GM21526 (cell line): ENCODE measurements around the gene CMSS1.
A peak's percentile ranks its signal among the peaks of the same experiment; 100 is the strongest.

Source experiments
- ATAC-seq: cut with Tn5 transposase; IDR thresholded peaks from one replicate; pipeline ENCODE4 v1.9.1; 2021; ENCODE audit warnings: moderate library complexity; ENCODE audit not compliant: unreplicated experiment, low FRiP score

The CMSS1 gene

DNA sequence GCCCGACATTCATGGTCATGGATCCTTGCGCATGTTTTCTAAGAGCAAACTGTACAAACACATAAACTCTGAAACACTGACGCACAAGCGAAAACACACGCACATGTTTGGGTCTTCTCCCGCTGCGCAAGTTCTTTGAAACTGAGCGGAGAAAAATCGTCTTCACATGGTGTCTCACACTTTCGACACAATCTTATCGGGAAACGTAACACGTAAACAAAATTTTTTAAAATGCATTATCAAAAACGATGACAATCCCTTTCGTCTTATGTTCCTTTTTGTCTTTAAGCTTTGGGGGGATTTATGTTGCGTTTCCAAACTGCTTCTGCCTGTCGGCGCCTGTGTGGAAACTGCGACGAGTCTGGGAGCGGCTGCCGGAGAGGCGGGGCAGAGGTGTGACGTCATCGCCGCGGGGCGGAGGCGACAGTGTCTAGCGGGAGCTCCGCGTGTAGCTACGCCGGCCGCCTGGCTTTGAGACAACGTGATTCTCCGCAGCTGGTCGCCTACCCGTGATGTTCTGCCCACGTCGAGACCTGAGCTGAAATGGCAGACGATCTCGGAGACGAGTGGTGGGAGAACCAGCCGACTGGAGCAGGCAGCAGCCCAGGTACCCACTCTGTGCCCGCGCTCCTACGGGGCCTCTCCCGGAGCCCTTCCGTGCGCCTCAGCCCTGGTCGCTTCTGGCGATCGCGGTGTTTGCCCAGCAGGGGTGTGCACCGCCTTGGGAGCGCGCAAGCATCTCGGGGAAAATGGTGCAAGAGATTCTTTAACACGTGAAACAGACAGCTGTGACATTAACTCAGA is at the start of gene CMSS1:
CMSS1 (plus strand) TSS at position 426 of the 804 bp plus-strand sequence.
- ATAC-seq = peak; percentile 98

DNA sequence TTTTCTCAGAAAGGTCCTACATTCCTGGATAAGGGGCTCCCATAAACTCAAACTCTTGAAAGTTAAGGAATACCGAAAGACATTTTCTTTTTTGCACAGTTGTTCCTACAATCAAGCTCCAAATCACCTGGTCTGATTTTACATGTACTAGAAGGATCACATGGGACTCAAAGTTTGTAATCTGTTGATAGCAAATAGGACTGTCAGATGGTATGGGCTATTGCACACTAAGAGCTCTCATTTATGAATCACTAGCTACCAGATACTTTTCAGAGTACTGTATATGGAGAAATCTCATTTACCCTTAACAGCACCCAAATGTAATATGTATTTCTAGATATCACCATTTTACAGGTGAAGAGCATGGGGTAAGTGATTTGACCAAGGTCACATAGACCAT is 49.5 kb upstream of the CMSS1 start:
- no peak for ATAC-seq

DNA sequence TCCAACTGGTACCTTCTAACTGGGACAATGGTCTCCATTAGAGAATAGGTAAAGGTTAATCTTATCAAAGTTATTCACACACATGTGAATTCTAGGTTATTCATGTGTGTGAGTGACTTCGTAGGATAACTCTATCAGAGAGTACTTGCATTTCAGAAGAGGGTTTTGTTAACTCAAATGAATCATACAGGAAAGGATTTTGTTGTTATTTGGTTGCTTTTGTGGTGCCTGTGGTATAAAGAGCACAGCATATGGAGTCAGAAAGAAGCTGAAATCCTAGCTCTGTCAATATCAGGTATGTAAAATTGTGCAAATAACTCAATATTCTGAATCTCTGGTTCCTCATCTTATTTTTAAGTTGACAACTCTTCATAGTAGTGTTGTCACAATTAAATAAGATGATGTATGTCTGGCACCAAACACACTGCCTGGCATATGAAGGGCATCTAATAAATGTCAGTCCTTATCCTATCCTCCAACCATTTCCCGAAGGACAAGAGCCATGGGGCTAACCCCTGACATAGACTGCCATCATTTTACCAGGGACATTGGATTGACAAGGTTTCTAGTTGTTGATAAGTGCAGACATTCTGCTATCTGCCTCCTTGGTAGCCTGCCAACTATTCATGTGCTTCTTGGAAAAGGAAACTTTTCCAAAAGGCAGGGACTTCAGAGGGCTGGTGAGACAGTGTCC is 48.7 kb upstream of the CMSS1 start:
- ATAC-seq = no peak

DNA sequence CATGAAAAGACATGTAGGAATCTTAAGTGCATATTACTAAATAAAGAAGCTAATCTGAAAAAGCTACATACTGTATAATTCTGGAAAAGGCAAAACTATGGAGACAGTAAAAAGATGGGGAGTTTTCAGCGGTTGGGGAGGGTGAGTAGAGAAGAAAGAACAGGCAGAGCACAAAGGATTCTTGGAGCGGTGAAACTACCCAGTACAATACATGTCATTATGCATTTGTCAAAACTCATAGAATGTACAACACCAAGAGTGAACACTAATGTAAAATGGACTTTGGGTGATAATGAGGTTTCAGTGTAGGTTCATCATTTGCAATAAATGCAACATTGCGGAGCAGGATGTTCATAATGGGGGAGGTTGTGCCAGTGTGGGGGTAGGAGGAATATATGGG is 45.5 kb upstream of the CMSS1 start:
- ATAC-seq = no peak

DNA sequence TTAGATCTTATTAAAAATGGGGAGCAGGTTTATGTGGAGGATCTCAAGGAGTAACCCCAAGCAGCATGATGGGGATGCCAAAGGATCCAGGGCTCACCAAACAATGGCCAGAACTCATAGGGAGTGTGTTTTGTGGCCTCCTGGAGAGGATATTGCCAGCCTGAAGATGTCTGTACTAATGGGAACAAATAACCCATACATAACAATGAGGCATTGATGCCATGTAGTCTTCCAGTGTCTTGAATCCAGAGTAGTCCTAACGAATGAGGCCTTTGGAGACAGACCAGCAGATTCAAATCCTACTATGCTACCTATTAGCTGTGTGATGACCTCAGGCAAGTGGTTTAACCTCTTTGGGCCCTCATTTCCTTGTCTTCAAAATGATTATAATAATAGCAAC is 45.0 kb upstream of the CMSS1 start:
- no peak for ATAC-seq

DNA sequence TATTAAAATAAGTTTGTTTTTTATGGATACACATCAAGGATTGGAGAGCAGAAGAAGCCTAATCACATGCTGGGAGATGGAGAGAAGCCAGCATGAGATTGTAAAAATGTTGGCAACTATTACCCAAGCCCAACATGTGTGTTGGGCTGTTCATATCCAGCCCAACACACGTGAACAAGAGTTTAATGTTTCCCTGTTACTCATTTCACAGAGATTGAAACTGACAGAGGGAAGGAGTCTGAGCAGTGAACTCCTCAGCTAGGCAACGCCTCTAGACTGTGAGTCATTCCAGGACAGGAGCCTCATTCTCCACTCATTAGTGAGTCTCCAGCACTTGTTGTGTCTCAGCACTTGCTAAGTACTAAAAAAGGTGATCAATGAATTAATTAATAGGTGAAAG is 43.2 kb upstream of the CMSS1 start:
- peak; percentile 96 for ATAC-seq

DNA sequence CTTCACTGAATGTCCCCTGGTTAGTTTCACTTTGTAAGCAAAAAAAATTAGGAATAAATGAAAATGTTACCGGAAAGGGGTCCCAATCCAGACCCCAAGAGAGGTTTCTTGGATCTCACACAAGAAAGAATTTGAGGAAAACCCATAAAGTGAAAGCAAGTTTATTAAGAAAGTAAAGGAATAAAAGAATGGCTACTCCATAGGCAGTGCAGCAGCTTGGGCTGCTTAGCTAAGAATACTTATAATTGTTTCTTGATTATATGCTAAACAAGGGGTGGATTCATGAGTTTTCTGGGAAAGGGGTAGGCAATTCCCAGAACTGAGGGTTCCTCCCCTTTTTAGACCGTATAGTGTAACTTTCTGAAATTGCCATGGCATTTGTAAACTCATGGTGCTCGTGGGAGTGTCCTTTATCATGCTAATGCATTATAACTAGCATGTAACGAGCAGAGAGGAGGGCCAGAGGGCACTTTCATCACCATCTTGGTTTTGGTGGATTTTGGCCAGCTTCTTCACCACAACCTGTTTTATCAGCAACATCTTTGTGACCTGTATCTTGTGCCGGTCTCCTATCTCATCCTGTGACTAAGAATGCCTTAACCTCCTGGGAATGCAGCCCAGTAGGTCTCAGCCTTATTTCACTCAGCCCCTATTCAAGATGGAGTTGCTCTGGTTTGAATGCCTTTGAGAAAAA is 41.0 kb upstream of the CMSS1 start:
- ATAC-seq = no peak

DNA sequence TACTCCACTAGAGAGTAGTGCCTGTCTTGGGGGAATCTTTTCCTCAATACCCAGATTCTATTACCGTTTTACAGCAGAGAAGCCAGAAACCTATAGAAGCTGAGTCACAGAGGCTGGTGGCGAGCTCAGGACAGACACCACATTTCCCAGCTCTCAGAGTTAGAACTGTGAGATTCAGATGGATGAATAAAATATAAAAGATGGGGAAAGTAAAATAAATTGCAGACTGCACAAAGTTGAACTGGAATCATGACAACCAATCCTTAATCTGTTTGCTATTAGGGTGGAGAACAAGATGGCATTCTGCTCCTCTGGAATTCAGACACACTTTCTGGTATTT is 40.5 kb upstream of the CMSS1 start:
- ATAC-seq = no peak

DNA sequence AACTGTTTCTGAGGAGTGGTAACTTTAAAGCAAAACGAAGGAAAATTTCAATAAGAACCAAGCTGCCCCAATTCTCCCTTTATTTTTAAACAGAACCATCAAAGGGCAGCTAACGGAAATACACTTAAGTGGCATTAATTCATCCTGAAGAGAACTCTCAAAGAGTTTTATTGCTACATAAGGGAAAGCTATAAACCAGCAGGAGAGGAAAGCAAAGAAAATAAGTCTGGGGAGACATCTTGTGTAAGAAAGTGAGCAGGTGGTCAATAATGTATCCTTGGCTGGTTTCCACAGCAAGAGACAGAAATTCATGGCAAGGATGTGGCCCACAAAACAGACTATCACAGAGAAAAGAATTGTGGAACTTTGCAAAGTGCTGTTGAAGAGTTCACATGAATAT is 40.0 kb upstream of the CMSS1 start:
- no peak for ATAC-seq

DNA sequence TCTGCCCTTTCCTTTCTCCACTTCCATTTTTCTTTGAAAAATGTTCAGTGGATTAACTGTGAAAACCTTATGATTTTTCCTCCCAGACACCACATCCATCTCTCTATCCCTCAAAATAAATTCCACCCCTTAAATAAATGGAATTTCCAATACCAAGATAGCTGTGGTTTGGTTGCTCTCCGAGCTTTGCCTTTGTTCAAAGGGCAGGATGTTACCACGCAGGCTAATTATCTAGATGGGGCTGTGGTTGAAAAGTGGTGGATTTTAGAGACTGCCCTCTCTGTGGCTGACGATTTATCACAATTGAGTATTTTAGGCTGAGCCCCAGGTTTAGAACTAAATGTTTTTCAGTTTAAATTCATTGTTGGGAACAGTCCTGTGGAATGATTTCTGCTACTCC is 36.9 kb upstream of the CMSS1 start:
- ATAC-seq = no peak

DNA sequence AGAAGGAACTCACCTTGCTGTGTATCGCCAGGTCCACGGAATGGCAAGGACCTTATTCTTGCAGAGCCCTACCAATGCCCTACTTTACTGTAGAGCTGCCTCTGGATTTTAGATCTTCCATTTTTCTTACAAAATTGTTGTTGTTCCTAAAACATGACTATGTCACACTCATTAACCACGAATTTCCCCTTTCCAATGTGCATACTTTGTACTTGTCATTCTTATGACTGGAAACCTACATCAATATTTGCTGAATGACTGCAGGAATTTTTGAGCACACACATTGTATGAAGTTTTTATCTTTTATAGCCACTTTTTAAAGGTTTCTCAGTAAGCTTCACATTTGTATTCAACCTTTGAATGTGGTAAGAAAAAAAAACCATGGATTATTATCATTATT is 35.9 kb upstream of the CMSS1 start:
- no peak for ATAC-seq

DNA sequence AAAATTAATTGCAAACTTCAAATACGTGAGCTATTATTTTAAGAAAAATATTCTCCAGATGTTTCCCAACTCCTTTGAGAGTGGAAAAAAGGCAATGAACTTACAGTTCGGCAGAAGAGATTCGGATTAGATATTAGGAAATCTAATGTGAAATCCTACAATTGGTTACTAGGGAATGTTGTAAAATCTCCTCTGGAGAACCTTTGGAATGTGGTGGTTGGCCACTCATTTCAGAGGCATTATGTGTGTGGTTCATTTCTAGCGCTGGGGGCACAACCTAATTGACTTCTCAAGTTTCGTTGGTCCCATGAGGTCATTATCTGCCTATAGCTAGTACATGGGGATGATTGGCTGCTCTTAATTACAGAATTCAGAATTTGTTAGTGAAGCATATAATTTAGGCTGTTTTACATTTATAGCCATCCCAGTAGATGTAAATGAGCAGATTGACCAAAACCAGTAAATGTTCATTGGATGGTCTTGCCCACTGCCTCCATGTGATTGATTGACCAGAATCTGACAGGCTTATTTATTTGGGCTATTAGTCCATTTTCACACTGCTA is 34.6 kb upstream of the CMSS1 start:
- no peak for ATAC-seq

DNA sequence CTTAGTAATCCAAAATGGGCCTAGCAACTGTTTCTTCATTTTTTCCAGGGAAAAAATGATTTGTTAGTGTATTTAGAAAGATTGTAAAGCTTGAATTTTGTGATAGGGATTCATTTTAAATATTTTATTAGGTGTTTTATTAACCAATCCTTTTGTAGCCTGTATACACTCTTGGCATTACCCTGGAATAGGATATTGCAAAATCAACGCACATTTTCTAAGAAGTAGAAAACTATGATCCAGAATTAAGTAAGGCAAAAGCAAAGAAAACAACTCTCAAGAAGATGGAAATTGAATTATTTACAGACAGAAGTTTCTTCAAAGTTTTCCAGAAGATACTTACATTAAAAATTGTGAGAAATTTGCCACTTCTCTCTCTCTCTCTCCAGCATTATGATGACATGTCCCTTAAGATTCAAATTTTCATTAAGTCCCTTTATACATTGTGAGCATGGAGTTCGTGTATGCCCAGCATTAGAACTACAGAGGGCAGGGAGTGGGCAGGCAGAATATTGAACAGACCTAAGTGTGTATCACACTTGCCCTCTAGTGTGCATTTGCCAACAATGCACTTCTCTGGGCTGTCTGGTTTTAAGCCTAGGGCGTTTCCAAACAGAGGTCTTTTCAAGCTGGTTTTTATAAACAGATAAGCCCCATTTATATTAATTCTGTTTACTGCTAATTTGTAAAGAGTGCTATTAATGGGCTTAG is 28.5 kb upstream of the CMSS1 start:
- ATAC-seq = peak; percentile 95

DNA sequence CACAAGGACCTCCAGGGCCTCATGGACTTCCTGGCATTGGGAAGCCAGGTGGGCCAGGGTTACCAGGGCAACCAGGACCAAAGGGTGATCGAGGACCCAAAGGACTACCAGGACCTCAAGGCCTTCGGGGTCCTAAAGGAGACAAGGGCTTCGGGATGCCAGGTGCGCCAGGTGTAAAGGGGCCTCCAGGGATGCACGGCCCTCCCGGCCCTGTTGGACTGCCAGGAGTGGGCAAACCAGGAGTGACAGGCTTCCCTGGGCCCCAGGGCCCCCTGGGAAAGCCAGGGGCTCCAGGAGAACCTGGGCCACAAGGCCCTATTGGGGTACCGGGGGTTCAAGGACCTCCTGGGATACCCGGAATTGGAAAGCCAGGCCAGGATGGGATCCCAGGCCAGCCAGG is 23.2 kb upstream of the CMSS1 start:
- ATAC-seq = no peak

DNA sequence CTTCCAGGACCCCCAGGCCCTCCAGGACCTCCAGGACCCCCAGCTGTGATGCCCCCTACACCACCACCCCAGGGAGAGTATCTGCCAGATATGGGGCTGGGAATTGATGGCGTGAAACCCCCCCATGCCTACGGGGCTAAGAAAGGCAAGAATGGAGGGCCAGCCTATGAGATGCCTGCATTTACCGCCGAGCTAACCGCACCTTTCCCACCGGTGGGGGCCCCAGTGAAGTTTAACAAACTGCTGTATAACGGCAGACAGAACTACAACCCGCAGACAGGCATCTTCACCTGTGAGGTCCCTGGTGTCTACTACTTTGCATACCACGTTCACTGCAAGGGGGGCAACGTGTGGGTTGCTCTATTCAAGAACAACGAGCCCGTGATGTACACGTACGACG is 22.1 kb upstream of the CMSS1 start:
- ATAC-seq = no peak

DNA sequence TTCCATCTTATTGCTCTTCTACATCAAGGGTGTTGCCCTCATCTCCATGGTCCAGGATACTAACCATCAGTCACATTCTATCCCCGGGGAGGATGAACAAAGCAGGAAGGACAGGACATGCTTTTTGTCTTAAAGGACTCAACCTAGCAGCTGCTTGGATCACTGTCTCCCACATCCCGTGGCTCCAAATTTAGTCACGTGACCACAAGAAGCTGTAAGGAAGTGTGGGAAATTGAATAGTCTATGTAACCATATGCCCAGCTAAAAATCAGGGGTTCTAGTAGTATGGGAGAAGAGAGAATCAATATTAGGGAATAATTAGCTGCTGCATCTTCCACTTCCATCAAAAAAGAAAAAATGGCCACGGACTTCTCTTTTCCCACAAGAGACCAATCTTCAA is 18.2 kb upstream of the CMSS1 start:
- no peak for ATAC-seq

DNA sequence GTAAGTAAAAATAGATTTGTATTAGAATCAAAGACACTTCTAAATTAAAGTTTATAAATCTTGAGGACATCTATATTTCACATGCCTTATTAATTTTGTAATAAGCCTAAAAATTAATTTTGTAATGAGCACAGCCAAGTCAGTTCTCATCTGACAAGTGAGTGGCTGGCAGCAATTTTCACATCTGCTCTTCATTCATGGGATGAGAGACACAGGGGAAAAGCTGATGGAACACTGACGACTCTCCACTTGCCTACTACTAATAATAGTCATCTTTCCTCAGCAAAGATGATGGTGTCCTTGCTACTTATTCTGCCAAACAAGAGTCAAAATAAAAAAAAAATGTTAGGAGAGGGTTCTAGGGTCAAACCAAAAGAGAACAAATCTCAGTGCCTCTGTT is 14.4 kb upstream of the CMSS1 start:
- ATAC-seq = no peak

DNA sequence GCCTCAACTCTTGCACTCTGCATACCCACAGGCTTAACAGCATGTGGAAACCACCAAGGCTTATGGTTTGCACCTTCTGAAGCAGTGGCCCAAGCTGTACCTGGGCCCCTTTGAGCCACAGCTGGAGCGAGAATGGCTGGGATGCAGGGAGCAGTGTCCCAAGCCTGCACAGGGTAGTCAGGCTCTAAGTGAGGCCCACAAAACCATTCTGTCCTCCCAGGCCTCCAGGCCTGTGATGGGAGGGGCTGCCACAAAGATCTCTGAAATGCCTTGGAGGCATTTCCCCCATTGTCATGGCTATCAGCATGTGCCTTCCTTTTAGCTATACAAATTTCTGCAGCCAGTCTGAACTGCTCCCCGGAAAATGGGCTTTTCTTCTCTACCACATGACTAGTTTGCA is 12.5 kb upstream of the CMSS1 start:
- ATAC-seq = no peak

DNA sequence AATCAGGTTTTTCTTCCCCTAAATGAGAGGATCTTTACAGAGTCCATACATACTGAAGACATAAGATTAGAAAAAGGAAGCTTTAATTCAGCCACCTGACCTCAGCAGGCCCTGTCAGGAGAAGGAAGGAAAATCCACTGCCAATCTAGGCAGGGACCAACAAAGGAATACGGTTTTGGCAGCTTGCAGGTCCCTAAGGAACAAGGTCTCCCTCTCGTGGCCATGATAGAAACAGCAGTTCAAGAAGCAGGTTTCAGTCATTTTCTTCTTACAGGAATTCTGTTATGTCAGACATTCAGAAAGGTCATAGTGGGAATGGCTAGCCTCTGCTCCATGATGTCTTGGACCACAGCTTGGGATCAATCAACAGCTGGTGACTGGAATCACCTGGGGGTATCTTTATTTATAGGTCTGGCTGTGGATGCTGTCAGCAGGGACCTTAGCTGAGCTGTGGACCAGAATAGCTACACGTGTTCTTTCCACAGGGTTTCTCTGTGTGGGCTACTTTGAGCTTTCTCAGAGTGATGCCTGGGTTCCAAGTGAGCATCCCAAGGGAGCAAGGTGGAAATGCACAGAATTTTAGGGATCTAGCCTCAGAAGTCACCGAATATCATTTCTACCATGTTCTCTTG is 9.4 kb upstream of the CMSS1 start:
- peak; percentile 69 for ATAC-seq

DNA sequence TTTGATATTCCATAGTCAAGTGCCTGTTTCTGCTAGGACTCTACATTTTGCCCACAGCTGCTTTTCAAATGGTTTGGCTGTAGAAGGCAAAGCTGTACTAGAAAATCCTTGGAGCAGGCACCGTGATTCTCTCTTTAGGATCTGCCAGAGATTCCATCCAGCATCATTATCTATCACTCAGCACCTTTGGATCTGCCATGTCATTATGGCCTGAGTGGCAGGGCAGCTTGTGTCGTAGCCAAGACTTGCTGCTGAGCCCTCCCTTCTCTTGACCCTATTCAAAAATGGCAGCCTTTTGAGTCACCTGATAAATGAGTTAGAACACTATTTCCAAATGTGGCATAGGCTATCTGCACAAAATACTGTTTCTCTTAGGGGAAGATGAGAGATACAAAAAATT is 8.1 kb upstream of the CMSS1 start:
- no peak for ATAC-seq
